GM19023 (cell line): Measurements from ENCODE around the gene APBA2.

Experiments used
- ATAC-seq: cut with Tn5 transposase; IDR thresholded peaks from one replicate; pipeline ENCODE4 v1.9.1; 2021; ENCODE audit warnings: mild to moderate bottlenecking, moderate library complexity; ENCODE audit not compliant: unreplicated experiment

The APBA2 gene

DNA sequence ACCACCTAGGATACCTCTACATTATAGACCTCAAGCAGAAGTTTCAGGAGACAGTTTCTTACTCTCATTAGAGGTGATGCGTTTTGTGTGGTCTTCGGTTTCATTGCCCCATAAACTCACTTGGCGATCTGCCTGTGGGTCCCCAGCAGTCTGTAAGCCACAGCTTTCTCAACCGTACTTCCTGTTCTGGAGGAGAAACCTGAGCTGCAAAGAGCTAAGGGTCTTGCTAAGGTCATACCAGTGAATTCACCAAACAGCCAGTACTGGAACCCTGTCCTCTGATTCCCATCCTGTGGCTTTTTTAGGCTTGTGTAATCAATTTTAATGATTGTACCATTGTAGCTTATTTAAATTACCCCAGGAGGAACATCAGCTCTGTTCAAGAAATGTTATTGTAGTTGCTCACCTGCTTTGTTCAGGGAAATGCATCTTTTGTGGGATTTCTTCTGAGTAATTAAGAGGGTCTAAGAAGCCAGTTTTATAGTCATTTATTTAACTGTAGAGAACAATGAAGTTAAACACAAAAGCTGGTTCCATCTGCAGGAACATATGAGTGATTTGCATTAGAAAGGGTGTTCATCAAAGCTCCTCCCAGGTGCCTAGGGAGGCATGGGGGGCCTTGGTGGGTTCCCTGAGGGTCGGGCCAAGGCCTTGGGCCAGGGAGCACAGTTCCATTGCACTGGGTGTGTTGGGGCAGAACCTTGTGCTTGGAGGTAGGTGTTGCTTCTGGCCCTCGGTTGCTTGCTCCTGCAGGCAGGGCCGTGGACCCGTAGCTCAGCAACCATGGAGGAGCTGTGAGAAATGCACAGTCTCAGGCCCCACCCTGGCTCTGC lies 69.6 kb downstream of the APBA2 start:
- no peak for ATAC-seq

DNA sequence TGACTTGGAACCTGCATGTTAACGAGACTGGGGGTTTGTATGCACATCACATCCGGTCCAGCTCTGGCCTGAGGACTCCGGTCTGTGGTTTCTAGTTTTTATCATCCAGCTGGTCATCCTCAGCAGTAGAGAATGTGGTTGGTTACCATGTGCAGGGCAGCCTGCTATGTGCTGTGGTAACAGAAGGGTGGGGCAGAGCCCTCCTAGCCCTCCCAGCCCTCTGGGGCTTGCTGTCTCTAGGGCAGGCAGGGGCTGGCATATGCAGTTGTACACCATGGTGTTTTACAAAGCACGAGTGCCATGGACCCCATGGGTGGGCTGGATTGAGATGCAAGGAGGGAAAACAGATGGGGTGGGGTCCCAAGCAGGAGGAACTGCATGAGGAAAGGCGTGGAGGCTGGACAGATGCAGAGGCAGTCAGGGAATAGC lies 70.2 kb downstream of the APBA2 start:
- ATAC-seq = no peak

DNA sequence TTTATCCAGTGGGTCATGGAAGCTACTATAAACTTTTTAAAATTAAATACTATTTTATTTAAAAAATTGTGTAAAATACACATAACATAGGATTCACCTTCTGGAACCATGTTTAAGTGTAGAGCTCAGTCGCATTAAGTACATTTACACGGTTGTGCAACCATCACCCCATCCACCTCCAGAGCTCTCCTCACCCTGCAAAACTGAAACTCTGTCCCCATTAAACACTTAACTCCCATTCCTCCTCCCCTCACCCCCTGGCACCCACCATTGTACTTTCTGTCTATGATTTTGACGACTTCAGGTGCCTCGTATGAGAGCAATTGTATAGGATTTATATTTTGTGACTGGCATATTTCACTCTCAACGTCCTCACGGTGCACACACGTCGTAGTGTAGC lies 70.7 kb downstream of the APBA2 start:
- no peak for ATAC-seq

DNA sequence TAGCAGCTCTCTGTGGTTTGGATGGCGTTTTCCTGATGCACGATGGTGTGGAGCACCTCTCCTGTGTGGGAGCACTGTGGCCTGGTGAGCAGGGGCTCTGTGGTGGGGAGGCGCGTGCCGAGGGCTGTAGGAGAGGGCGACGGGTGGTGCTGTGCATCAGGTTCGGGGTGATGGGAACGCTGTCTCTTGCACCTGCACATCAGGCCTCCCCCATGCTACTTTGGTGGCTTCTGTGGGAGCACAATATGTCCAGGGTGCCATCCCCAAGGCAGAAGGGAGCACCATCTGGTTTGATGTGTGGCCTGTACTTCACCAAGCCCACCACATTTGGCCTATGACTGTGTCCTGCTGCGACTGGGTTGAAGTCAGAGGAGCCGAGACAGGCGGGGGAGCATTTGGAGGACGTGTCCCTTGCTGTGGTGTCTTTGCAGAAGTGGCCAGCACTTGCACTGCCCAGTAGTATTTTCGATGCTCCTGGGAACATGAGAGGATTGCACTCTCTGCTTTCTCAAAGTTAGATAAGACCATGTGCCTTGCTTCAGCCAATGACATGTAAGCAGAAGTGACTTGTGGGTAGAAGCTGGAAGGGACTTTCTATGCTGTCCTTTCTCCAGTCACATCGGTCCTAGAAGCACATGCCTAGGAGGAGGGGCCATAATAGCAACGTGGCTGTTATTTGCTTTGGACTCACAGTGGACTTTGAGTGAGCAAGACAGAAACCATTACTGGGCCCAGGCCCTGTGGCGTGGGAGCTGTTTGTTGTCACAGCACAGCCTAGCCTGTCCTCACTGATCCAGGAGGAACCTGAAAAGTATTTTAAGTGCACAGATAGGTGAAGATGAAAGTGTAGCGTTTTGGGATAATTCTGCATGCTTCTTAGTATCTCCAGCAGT lies 72.1 kb downstream of the APBA2 start:
- ATAC-seq = no peak

DNA sequence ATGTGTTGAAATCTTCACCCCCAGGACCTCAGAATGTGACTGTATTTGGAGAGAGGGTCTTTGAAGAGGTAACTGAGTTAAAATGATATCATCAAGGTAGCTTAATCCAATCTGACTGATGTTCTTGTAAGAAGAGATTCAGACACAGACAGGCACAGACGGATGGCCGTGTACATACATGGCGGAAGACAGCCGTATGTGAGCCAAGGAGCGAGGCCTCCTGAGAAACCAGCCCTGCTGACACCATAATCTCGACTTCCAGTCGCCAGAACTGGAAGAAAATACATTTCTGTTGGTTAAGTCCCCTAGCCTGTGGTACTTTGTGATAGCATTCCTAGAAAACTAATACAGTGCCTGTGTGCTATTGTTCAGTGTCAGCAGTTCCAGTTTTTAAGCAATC lies 73.6 kb downstream of the APBA2 start:
- no peak for ATAC-seq

DNA sequence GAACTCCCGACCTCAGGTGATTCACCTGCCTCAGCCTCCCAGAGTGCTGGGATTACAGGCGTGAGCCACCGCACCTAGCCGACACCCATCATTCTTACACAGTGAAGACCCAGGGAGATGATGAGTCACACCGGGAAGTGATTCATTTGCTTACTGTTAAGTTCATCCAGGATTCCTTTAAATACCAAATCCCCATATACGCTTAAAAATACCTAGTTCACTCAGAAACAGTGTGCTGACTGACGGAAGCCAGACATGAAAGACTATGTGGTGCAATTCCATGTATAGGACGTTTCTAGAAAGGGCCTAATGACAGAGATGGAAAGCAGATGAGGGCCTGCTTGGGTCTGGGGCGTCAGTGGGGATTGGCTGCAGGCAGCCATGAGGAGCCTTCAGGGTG lies 75.2 kb downstream of the APBA2 start:
- ATAC-seq = no peak

DNA sequence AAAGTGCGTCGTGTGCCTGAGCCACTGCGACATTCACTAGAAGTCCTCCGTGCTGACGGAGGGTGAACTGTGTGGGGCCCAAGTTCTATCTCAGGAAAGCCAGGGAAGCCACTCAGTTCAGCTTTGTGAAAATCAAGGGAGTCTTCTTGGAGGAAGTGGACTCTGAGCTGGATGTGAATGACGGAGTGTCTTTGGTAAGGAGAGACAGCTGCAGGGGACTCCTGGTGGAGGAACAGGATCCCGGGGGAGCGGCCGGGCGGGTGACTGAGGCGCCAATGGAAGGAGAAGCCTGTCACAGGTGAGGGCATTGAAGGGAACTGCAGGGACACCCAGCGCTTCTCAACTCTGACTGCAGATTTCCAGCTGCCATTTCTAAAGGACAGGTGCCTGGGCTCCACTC lies 75.6 kb downstream of the APBA2 start:
- no peak for ATAC-seq

DNA sequence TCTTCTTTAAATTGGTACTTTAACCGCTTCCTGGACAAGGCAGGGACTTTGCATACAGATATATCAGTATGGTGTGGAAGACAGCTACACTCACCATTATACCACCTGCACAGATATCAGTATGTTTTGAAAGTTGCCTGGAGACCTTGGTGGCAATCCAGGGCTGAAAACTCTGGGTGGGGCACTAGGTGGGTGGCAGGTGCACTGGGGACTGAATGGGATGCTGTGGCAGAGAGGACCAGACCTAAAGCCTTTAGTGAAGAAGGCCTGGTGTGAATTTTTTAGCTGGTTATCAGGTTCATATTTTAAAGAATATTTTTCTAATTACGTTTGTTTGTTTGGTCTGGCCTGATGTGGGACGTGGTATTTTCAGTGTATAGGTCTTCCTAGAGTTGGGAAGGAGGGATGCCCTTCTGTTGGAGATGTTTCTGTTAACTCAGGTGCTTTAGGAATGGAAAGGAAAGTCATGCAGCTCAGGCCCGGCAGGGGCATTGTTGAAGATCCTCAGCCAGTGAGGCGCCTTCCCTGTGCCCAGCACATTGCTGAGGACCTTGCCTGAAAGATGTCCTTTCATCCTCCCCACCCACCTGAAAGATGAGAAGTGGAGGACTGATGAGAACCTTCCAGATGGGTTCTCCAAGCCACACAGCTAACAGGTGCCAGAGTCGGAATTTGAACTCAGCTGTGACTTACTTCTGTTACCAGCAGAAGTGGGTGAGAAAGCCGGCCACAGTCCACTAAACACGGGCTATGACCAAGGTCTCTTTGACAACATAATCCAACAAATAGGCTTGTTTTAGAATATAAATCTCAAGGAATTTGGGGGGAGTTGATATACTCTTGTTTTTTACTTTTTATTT lies 77.3 kb downstream of the APBA2 start:
- no peak for ATAC-seq

DNA sequence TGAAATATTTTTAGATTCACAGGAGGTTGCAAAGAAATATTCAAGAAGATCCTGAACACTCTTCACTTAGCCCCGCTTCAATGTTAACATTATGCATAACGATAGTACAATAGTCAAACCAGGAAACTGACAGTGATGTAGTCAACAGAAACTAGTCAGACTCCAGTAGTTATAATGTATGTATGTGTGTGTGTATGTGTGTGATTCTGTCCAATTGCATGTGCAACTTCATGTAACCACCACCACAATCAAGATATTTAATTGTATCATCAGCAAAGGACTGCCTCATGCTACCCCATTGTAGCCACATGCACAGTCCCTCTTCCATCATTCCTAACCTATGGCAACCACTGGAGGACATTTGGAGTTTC lies 77.9 kb downstream of the APBA2 start:
- ATAC-seq = no peak

DNA sequence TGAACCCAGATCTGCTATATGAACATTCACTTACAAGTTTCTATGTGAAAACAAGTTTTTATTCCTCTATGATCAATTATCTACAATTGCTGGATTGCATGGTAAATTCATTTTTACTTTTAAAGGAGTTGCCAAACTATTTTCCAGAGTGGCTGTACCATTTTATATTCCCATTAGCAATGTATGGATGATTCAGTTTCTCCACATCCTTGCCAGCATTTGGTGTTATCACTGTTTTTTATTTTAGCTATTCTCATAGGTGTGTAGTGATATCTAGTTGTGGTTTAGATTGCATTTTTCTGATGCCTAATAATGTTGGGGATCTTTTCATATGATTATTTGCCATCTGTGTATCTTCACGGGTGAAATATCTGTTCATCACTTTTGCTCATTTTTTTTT lies 78.3 kb downstream of the APBA2 start:
- ATAC-seq = no peak

DNA sequence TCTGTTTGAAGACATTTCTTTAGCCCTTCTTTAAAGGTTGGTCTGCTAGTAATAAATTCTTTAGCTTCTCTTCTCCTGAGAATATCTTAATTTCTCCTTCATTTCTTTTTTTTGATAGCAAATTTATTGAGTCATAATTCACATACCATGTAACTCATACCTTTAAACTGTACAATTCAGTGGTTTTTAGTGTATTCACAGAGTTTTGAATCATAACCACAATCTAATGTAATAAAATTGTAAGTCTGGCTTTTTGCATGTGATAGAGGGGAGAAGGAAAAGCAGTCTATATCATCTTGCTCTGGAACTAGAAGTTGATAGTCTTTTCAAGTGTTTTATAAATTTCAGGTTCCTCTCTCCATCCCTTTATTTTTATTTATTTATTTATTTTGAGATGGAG lies 81.3 kb downstream of the APBA2 start:
- ATAC-seq = no peak

DNA sequence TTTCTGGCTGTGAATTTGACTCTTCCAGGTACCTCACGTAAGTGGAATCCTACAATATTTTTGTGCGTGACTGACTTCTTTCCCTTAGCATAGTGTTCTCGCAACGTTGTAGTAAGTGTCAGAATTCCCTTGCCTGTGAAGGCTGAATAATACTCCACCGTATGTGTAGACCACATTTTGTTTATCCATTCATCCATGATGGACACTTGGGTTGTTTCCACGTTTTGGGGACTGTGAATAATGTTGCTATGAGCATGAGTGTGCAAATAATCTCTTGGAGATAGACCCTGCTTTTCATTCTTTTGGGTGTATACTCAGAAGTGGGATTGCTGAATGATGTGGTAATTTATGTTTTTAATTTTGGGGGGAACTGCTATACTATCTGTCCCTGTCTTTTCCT lies 82.2 kb downstream of the APBA2 start:
- ATAC-seq = no peak

DNA sequence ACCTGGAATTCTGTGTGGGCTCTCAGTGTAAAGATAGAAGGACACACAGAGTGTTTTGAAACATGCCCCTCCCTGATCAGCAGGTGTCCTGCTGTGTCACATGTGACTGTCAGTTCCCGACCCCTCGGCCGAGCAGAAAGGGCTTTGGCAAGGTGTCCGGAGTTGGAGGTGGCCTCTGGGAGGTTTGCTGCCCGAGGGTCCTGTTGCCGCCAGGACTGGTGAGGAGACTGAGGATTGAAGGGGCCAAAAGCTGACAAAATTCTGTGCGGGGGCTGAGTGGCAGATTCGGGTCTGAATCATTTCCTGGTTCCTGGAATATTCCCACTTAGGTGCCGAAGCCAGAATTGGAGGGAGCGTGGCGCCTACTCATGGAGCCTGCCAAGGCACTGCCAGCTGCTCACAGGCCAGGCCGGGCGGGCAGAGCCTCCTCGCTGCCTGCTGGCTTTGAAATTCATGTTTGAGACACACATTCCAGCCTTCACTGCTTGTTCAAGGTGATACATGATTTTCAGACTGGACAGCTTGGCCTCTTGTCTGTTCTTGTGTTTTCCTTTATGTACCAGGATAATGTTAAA lies 83.8 kb downstream of the APBA2 start:
- no peak for ATAC-seq

DNA sequence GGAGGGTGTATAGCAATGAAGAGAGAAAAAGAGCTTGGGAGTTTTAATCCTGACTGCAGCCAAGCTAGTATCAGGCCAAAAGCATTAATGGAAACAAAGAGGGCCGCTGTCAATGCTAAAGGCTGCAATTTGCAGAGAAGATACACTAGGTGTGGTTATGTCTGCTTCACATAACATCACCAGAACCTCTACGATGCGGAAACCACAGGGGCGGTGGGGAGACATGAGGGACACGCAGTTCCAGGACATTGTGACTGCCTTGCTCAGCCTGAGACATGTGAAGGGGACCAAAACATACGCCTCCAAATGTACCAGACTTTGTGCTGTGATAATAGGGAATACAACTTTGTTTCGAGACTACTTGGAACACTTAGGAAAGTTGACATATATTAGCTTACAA lies 88.4 kb downstream of the APBA2 start:
- no peak for ATAC-seq

DNA sequence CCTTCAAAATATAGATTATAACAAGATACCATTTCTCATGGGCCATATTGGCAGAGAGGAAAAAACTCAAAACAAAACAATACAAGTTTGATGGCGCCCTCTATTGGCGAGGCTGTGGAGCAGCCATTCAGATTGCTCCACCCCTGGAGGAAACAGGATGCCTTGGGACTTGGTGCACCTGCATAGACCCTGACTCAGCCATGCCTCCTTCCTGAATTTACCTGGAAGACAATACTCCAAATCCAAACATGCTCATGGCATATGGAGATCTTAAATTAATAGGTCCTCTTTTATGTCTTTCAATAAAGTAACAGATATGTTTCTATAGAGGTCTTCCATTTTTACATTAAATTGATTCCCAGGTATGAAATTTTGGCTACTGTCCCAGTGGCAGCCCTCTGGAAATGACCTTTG lies 90.0 kb downstream of the APBA2 start:
- ATAC-seq = no peak

DNA sequence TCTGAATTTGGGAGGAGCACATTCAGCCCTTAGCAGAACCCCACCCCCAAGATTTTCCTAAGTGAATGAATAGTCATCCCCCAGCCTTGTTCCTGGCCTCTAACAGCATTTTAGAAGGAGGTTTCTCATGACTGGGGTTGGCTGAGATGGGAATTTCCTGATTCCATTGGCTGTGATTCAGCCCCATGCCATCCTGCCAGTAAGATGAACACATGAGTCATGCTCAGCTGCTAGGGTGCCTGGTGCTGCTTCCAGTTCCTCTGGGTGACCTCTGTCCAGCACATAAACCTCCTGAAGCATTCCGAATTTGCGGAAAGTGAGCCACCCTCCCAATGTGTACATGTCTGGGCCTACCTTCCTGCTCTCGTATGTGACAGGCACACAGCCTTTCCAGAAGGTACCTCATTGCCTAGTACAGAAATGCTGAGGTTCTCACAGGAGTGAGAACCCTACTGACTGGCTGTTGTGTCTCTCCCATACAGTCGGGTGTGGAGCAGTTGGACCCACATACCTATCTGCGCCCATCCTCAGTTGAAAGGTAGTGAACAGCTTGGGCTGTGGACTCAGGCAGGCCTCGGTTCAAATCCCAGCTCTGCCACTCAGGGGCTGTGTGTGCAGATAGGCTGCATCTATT lies 91.7 kb downstream of the APBA2 start:
- no peak for ATAC-seq

DNA sequence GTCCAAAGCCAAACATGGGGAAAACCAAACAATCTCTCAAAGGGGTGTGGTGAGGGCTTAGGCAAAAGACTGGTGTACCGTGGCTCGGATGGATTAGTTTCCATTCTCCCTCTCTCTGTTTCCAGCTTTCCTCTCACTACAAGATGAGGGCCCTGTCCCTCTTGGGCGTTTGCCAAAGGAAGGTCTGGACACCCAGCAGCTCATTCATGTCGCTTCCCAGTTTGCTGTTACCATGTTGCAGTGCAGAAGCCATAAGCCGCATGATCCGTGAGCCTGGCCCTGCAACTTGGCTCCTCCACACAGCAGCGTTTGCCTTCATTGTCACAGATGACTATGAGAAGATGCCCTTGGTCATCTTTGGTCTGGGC lies 92.2 kb downstream of the APBA2 start:
- ATAC-seq = no peak

DNA sequence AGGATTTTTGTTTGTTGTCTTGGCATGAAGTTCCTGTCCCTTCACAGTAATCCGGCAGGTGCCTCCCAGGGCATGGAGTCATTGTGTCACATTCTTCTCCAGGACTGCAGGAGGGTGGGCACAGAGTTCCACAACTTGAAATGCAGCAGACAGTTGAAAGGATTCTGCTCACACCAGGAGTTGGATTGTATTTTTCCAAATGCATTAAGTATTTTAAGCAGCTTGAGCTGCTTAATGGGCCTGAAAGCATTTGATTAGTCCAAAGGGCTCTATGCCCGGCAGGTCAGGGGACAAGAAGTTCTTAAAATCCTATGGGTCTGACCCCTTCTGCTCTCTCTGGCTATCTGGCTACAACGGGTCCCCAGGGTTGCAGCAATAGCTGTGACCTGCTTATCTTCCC lies 92.9 kb downstream of the APBA2 start:
- ATAC-seq = no peak

DNA sequence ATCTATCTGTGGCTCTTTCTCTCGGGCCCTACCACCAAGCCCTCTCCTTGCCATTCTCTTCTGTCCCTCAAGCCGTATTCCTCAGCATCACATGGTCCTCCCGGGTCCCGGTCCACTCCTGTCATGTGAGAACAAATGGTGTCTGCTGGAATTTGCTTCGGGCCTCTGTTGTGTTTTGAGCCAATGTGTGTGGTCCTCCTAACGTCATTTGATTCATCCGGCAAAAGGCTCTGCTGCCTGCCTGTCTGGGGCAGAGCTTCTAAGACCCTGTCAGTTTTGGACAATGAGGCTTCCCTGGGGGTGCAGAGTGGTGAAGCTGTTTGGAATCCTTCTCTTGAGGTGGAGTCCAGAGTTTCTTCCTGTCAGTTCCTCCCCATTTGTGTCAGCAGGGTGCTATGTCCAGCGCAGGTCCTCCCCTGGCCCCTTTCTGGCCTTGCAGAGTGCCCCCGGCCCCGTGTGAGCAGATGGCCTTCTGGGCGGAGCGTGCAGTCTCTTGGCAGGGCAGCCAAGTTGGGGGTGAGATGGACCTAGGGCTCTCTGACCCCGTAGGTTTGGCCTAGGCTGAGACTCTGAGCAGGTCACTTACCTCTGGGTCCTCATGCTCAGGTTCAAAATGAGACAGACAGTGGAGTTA lies 93.6 kb downstream of the APBA2 start:
- no peak for ATAC-seq
